ENCODE results near the gene FOXN3.
"Not testable (repeated sequence)": the region's sequence is repeated elsewhere in the genome, so short reads cannot be mapped to it uniquely, and the experiment has no call there.

FOXN3 gene

GRCh38 chr14:89221109-89221810, 195.8 kb downstream of the FOXN3 start:
- DNase-seq: no peak

GRCh38 chr14:89219051-89219450, 198.0 kb downstream of the FOXN3 start:
- no peak for DNase-seq

- no peak for DNase-seq
Measured at GRCh38 chr14:89217891-89218290, 199.1 kb downstream of the FOXN3 start.

- no peak for DNase-seq
Measured at GRCh38 chr14:89215531-89215930, 201.5 kb downstream of the FOXN3 start.

GRCh38 chr14:89215114-89215513, 201.9 kb downstream of the FOXN3 start:
- no peak for DNase-seq

GRCh38 chr14:89214221-89214965, 202.6 kb downstream of the FOXN3 start:
- no peak for DNase-seq

- no peak for DNase-seq
Measured at GRCh38 chr14:89212386-89213235, 204.4 kb downstream of the FOXN3 start.

GRCh38 chr14:89209558-89209957, 207.5 kb downstream of the FOXN3 start:
- no peak for DNase-seq

GRCh38 chr14:89207925-89208328, 209.1 kb downstream of the FOXN3 start:
- no peak for DNase-seq

- DNase-seq: no peak
Measured at GRCh38 chr14:89206389-89207031, 210.5 kb downstream of the FOXN3 start.

- DNase-seq: no peak
Measured at GRCh38 chr14:89205137-89205740, 211.8 kb downstream of the FOXN3 start.

GRCh38 chr14:89202413-89203190, 214.4 kb downstream of the FOXN3 start:
- DNase-seq: no peak

GRCh38 chr14:89201645-89202044, 215.4 kb downstream of the FOXN3 start:
- no peak for DNase-seq

GRCh38 chr14:89199357-89199756, 217.7 kb downstream of the FOXN3 start:
- not testable (repeated sequence) for DNase-seq

GRCh38 chr14:89198544-89199329, 218.3 kb downstream of the FOXN3 start:
- DNase-seq: no peak

GRCh38 chr14:89197623-89198022, 219.4 kb downstream of the FOXN3 start:
- DNase-seq: no peak

GRCh38 chr14:89196545-89196944, 220.5 kb downstream of the FOXN3 start:
- DNase-seq: no peak

- no peak for DNase-seq
Measured at GRCh38 chr14:89194376-89194775, 222.7 kb downstream of the FOXN3 start.

- DNase-seq: no peak
Measured at GRCh38 chr14:89190765-89191513, 226.1 kb downstream of the FOXN3 start.

GRCh38 chr14:89188492-89188891, 228.5 kb downstream of the FOXN3 start:
- DNase-seq: no peak
